Measurements from ENCODE around the gene NEDD8.

DNA sequence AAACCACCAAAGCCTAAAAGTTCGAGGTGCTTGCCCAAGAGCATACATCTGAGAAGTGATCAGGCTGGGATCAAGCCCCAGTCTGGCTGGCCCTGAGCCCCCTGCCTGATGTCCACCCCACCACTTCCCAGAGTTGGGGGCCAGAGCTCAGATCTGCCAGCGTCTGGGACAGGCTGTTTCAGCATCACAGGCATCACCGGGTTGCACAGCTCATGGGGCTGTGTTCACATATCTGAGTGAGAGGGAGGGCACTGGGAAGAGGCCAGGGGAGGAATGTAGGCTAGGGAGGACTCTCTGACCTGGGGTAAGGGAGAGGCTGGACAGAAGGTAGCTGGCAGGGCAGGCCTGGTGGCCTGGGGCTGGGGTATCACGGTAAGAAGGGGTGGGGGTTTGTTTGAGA is 24.8 kb upstream of the NEDD8 start:
- TF ChIP-seq, protein P1, sequence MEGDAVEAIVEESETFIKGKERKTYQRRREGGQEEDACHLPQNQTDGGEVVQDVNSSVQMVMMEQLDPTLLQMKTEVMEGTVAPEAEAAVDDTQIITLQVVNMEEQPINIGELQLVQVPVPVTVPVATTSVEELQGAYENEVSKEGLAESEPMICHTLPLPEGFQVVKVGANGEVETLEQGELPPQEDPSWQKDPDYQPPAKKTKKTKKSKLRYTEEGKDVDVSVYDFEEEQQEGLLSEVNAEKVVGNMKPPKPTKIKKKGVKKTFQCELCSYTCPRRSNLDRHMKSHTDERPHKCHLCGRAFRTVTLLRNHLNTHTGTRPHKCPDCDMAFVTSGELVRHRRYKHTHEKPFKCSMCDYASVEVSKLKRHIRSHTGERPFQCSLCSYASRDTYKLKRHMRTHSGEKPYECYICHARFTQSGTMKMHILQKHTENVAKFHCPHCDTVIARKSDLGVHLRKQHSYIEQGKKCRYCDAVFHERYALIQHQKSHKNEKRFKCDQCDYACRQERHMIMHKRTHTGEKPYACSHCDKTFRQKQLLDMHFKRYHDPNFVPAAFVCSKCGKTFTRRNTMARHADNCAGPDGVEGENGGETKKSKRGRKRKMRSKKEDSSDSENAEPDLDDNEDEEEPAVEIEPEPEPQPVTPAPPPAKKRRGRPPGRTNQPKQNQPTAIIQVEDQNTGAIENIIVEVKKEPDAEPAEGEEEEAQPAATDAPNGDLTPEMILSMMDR (IDR thresholded peaks at IDR 0.05), result no peak
- no peak for TF ChIP-seq POLR2A (IDR thresholded peaks at IDR 0.05)
